NCI-H2081 treated with DMSO at 0.1 percent for 48 hours (cell line): ENCODE measurements around the gene ALG6.
"Not testable (repeated sequence)": the region's sequence is repeated elsewhere in the genome, so short reads cannot be mapped to it uniquely, and the experiment has no call there.

Source experiments
- DNase-seq: peaks from one replicate; lab custom pipeline; 2025; lab: John Stamatoyannopoulos, UW

ALG6 gene

DNA sequence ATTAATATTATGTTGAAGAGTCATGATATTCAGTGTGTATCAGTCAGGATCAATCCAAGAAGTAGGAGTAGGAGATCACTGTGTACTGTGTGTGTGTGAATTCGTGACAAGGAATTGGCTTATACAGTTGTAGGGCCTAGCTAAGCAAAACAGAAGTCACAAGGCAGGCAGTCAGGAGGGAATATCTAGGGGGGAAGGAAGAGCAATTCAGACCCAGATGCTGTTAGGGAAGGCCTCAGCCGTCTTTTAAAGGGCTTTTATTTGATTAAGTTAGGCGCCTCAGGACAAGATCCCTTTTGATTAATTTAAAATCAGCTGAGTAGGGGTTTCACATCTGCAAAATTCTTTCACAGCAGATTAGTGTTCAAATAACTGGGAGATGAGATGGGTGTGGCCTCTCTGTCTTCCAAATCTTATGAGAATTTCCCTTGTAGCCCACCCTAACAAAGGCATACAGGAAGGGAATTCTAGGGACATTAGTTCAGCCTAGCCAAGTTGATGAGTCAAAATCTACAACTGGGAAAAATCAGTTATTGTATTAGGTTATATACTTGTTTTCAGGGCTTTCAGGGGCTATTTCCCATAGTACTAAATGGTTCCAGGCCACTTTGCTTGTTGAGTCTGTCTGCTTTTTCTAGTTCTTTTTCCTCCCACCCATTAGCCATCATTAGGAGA, 47.4 kb downstream of the ALG6 start:
- no peak for DNase-seq

DNA sequence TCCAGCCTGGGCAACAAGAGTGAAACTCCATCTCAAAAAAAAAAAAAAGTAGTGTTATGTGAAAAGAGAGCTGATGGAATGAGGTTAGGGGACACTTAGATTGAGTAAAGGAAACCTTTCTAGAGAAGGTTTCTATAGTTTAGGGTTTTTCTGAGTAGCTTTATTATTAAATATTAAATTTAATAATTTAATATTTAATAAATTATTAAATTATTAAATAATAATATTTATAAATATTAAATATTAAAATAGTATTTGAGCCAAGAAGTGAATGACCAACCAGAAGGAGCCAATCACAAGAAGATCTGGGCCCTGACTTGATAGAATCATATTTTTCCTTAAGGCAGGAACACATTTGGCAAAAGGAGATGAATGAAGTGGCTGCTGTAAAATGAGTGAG, 50.7 kb downstream of the ALG6 start:
- DNase-seq, result no peak

DNA sequence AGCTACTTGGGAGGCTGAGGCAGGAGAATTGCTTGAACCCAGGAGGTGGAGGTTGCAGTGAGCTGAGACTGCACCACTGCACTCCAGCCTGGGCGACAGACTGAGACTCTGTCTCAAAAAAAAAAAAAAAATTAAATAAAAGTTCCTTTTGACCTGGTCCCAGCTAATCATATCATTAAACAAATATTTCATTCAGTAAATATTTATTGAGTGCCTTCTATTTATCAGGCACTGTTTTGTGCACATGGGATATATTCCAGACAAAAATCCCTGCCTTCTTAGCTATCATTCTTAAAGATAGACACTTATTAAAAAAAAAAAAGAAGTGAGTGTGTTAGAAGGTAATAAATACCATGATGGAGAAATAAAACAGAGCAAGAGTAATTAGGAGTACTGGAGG, 53.3 kb downstream of the ALG6 start:
- DNase-seq, result not testable (repeated sequence)

DNA sequence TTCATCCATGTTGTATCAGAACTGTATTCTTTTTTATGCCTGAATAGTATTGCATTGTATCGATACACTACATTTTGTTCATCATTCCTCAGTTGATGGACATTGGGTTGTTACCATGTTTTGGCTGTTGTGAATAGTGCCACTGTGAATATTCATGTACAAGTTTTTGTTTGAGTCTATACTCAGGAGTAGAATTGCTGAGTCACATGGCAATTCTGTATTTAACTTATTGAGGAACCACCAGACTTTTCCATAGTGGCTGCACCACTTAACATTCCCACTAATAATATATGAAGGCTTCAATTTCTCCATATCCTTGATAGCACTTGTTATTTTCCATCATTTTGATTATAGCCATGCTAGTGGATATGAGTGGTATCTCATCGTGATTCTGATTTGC, 56.2 kb downstream of the ALG6 start:
- DNase-seq, result no peak

DNA sequence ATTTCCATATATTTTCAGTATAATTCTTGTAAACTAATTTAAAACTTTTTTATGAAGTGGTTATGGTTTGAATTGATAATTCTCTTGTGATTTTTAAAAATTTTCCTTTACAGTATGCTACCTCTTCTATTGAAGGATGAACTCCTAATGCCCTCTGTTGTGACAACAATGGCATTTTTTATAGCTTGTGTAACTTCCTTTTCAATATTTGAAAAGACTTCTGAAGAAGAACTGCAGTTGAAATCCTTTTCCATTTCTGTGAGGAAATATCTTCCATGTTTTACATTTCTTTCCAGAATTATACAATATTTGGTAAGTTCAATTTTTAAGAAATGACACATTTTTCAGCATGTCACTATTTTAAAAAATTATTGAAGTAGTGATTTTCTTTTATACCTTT, 61.4 kb downstream of the ALG6 start:
- no peak for DNase-seq

DNA sequence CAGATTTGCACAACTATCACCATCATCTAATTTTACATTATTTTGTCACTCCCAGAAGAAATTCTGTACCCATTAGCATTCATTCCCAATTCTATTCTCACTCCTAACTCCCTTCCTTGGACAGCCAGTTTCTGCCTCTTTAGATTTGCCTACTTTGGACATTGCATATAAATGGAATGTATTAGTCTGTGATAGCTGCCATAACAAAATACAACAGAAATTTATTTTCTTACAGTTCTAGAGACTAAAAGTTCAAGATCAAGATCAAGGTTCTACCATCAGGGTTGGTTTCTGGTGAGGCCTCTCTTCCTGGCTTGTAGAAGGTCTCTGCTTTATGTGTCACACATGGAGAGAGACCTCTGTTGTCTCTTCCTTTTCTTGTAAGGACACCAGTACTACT, 61.9 kb downstream of the ALG6 start:
- no peak for DNase-seq

DNA sequence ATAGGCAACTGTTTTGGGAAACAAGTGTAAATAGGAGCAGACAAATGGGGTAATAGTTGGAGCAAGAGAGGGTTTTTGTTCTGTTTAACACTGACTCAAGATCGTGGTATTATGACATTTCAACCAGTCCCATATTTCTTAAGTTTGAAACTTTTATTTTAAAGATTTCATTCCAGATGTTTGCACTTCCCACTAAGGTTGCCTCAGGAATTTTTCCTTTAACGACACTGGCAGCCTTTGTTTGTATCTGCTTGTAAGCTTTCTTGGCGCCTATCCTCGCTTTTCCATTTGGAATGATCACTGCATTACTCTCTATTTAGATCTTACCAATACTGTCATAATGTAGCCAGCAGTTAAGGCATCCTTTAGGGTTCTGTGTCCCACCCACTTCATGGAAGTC, 67.7 kb downstream of the ALG6 start:
- no peak for DNase-seq

DNA sequence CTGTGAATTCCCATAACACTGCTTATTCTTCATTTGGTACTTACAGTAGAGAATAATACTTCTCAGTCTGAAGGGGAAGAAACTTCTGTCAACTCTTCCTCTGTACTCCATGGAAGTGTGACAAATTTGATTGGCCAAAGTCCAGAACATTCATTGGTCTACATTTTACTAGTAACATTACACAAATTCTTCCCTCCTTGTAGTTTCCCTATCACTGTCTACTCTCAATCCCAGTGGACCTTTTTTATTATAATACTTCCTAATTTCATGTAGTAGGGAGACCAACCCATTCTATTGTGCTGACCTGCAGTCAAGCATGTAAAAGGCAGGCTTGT, 74.7 kb downstream of the ALG6 start:
- DNase-seq, result no peak

DNA sequence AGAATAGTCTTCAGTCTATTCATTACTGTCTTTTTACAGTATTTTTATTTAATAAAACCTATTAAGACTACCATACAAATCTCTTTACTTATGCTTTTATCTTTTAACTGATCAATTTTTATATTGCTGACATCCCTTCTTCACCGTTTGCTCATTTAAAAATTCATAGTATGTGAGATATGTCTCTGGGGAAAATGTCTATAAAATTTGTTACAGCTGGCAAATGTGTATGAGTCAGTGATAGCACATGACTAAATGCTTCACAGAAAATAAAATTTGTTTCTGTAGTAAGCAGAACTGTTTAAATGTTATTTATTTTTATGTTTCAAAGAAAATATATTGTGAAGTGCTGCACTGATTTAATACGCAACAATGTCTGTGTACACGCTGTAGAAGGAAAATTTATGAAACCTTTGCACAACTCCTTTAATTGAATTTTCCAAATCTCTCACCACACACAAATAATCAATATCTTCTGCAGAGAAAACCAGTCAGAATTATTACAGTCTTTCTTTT, 81.4 kb downstream of the ALG6 start:
- no peak for DNase-seq

DNA sequence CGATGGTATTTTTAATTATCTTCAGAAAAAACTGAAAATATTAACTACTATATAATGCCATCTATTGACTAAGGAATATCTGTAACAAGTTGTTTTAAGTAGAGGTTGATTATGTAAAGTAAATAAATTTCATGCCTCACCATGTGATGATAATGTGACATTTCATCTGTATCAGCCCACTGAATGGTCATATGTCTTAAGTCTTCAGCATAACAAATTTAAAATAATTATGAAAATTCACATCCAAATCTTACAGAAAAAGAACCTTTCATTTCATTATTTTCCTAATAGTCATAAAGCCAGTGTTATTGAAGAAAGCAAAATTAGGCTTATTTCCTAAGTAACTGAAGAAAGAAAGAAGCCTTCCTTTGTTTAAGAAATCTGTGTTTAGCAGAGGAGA, 83.0 kb downstream of the ALG6 start:
- no peak for DNase-seq

DNA sequence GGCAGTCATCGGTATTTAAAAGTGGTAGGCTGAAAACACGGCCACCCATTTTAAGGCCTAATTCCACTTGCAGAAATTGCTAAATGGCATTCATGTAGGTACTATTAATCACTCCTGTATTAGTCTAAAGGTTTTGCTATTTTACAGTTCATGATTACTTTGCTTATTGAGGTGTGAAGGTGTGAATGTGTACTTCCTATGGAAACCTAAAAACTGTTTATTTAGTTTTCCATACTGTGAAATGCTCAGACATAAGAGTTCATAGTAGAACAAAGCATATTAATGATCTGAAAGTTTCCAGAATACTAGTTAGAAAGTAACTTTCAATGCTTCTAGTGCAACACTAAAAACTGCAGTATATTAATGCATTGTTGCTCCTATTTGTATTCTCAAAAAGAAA, 85.8 kb downstream of the ALG6 start:
- no peak for DNase-seq

DNA sequence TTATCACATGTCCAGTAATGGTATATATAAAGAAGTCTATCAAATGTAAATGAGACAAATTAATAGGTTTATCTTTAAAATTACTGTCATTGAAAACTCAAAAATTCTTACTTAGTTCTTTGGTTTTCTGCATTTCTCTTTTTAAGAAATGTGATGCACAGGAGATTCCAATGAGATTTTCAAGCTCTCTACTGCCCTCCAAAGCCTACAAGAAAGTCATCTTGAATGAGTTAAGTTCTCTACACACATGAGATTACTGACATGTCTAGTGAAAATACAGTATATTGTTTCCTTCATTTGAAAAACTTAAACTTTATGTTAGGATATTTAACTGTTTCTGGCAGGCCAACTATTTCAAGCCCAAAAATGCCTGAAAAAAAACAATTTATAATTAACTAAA, 86.8 kb downstream of the ALG6 start:
- DNase-seq, result no peak

DNA sequence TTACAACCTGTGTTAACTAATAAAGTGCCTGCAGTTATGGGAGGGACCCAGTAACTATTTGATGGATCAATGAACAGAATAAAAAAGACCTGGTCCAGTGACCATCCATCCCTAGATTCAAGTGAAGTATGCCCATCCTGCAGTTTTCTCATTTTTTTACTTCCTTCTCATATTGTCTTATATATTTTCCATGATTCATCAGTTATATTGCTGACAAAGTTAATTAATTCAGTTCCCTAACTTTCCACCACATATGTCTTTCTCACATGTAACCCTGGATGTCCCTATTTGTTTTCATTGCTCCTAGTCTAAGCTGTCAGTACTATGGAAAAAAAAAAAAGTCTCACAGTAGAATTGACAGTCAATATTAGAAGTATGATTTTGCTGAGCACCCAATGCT, 91.3 kb downstream of the ALG6 start:
- no peak for DNase-seq

DNA sequence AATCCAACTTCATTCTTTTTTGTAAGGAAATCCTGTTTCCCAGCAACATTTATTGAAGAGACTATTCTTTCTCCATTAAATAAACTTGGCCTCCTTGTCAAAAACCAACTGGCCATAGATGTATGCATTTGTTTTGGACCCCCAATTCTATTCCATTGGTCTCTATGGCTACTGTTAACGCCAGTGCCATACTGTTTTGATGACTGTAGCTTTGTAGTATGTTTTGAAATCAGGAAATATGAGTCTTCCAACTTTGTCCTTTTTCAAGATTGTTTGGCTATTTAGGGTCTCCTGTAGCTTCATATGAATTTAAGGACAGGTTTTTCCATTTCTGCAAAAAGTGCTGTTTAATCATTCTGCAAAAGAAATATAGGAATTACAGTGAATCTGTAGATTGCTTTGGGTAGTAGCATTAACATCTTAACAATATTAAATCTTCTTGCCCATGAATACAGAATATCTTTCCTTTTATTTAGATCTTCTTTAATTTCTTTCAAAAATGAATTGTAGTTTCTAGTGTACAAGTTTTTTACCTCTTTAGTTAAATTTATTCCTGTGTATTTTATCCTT, 94.3 kb downstream of the ALG6 start:
- no peak for DNase-seq

DNA sequence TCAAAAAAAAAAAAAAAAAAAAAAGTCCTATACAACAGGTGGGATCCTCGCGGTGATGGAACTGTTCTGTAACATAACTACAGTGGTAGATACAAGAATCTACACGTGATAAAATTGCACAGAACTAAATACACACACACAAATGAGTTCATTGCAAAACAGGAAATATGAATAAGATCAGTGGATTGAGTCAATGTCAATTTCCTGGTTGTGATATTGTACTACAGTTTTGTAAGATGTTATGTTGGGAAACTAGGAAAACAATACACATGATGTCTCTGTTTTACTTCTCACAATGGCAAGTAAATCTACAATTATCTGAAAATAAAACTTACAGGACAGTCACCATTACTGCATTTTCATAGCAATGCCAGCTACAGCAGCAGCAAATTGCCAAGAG, 95.8 kb downstream of the ALG6 start:
- DNase-seq, result no peak

DNA sequence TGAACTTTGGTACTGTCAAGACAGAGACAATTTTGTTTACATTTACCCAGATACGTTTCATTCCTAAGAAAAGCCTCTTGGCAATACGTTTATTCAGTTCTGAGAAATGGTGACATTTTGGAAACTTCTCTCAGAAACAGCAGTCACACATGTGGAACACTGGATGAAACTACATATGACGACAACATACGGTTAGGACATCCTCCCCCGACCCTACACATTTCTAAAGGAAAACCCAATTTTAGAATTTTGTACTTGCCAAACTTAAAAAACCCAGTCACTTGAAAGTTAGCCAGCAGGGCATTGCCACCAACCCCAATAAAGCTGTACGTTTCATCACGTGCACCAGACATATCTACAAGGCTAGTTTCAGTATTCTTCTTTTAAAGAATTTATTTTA, 98.8 kb downstream of the ALG6 start:
- no peak for DNase-seq

DNA sequence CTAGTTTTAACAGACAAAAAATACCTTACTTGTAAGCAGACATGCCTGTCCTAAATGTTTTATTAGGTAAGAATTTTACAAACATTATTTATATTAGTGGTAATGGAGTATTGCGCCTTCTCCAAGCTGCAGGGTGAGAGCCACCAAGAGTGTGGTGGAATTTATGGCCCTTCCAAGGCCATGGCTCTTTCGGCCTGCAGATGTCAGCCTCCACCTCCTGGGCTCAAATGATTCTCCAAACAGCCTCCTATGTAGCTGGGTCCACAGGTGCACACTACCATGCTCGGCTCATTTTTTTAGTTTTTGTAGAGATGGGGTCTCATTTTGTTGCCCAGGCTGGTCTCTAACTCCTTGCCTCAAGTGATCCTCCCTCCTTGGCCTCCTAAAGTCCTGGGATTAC, 99.3 kb downstream of the ALG6 start:
- no peak for DNase-seq

DNA sequence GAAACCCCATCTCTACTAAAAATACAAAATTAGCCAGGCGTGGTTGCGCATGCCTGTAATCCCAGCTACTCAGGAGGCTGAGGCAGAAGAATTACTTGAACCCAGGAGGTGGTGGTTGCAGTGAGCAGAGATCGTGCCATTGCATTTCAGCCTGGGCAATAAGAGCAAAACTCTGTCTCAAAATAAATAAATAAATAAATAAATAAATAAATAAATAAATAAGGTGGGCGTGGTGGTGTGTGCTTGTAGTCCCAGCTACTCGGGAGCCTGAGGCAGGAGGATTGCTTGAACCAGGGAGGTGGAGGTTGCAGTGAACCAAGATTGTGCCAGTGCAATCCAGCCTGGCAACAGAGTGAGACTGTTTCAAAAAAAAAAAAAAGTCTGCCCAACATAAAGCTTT, 101.3 kb downstream of the ALG6 start:
- DNase-seq, result not testable (repeated sequence)

DNA sequence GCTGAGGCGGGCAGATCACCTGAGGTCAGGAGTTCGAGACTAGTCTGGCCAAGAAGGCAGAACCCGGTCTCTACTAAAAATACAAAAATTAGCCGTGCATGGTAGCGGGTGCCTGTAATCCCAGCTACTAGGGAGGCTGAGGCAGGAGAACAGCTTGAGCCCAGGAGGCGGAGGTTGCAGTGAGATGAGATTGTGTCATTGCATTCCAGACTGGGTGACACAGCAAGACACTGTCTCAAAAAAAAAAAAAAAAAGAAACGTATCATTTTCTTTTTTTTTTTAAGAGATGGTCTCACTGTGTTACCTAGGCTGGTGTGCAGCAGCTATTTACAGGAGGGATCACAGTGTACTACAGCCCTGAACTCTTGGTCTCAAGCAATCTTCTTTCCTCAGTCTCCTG, 108.3 kb downstream of the ALG6 start:
- DNase-seq, result no peak

DNA sequence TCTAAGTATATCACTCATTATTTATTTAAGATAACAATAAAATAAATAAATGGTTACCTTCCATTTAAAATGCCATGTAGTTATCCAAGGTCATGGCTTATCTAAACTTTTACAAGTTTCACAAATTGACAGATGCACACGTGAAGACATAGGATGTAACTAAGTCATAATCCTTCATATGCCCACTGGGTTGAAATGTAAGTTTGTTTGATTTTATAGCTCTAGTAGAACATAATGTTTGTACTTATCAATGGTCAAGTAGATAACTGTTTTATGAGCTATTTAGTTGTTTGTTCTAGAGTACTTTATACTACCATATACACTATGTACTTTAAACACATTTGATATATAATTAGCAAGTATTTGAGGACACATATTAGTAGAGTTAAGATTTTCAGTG, 112.6 kb downstream of the ALG6 start:
- DNase-seq, result no peak

DNA sequence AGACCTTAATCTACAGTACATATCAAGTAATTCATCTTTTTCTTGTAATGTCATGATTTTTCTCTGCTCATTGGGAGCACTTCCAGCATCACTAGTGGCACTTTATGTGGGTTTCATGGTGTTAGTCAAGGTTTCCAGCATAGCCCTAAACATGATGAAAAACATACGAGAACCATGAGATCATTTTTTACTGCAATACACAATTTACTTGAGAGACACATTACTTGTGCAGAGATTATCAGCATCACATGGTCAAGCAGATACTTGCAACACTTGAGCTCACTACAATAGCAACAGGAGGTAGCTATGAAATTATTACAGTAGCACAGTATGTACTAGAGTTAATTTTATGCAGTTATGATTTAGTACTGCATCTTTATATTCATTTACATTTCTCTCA, 119.2 kb downstream of the ALG6 start:
- DNase-seq, result no peak

DNA sequence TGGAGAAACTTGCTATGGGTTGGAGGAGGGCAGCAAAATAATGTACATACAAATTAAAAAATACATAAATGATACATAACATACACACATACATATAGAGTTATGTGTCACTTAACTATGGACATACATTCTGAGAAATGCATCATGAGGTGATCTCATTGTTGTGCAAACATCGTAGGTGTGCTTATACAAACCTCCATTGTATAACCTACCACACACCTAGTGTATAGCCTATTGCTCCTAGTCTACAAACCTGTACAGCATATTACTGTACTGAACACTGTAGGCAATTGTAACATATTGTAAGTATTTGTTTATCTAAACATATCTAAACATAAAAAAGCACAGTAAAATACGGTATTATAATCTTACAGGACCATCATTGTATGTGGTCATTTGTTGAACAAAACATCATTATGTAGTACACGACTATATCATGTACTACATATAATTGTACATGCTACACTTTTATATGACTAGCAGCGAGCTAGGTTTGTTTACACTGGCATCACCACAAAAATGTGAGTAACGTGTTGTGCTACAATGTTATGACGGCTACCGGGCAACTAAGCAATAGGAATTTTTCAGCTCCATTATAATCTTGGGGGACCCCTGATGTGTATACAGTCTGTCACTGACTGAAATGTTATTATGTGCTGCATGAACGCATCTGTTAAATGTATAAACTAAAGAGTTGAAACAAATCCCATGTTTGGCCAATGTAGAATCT, 120.1 kb downstream of the ALG6 start:
- no peak for DNase-seq
